RWPE2 (cell line): ENCODE results near the gene KIF19.

Experiments used
- ATAC-seq: fragments of 200-7000 bp; cut with Tn5 transposase; 3 replicates; pipeline ENCODE4 v1.9.1; 2021; ENCODE audit warnings: low read depth
- DNase-seq: peaks from one replicate; pipeline ENCODE4 v3.0.0-alpha.2; 2020; ENCODE audit warnings: low spot score
- H3K27ac ChIP-seq: fragments of 450-650 bp; 2 replicates; pipeline ENCODE4 v1.5.1; 2017; ENCODE audit warnings: mild to moderate bottlenecking; ENCODE audit not compliant: poor library complexity, severe bottlenecking
- H3K27me3 ChIP-seq: fragments of 250-450 bp; sonication (Bioruptor Pico); 2 replicates; pipeline ENCODE4 v1.5.1; 2021; ENCODE audit warnings: mild to moderate bottlenecking, moderate library complexity; ENCODE audit not compliant: insufficient read depth, poor library complexity, severe bottlenecking
- H3K36me3 ChIP-seq: fragments of 250-450 bp; sonication (Bioruptor Pico); 2 replicates; pipeline ENCODE4 v1.5.1; 2020; ENCODE audit warnings: low read depth, mild to moderate bottlenecking, moderate library complexity
- H3K4me1 ChIP-seq: fragments of 250-450 bp; sonication (Bioruptor Pico); 2 replicates; pipeline ENCODE4 v1.5.1; 2021; ENCODE audit warnings: mild to moderate bottlenecking, moderate library complexity; ENCODE audit not compliant: insufficient read depth, poor library complexity, severe bottlenecking
- H3K4me3 ChIP-seq: fragments of 250-450 bp; sonication (Bioruptor Pico); 2 replicates; pipeline ENCODE4 v1.5.1; 2021; ENCODE audit warnings: mild to moderate bottlenecking, moderate library complexity; ENCODE audit not compliant: severe bottlenecking
- H3K9me3 ChIP-seq: fragments of 250-450 bp; sonication (Bioruptor Pico); 2 replicates; pipeline ENCODE4 v1.5.1; 2021; ENCODE audit warnings: mild to moderate bottlenecking, moderate library complexity; ENCODE audit not compliant: severe bottlenecking
- CTCF ChIP-seq: fragments of 450-650 bp; IDR thresholded peaks from one replicate; pipeline ENCODE4 v1.5.1; 2017; ENCODE audit warnings: mild to moderate bottlenecking, moderate library complexity; ENCODE audit not compliant: poor library complexity, severe bottlenecking

Gene KIF19

GRCh38 chr17:74351552-74352210 is 25.7 kb downstream of the KIF19 start:
- peaks cover 82% of the 10 kb centered on the region for H3K27me3 ChIP-seq
- DNase-seq (no peak), ATAC-seq (no peak; the same call in 2 of the 3 replicates)
- no peak overlapping the region for H3K4me3 ChIP-seq
- no peak for TF ChIP-seq CTCF
- no peak overlapping the region for H3K27ac ChIP-seq
- no peaks in the 10 kb centered on the region for H3K4me1 ChIP-seq
- H3K9me3 ChIP-seq = no peaks in the 10 kb centered on the region
- H3K36me3 ChIP-seq = no peaks in the 10 kb centered on the region

- H3K4me1 ChIP-seq = no peaks in the 10 kb centered on the region
- DNase-seq (no peak), ATAC-seq (no peak)
- no peaks in the 10 kb centered on the region for H3K36me3 ChIP-seq
- peaks cover 96% of the 10 kb centered on the region for H3K27me3 ChIP-seq
- no peak overlapping the region for H3K4me3 ChIP-seq
- no peak overlapping the region for H3K27ac ChIP-seq
- no peak for TF ChIP-seq CTCF
- no peaks in the 10 kb centered on the region for H3K9me3 ChIP-seq
These were observed 27.5 kb downstream of the KIF19 start for GRCh38 chr17:74353446-74354060.

- Histone ChIP-seq H3K36me3 (no peaks in the 10 kb centered on the region), H3K4me1 (no peaks in the 10 kb centered on the region), H3K27ac (no peak overlapping the region), H3K27me3 (peaks cover 96% of the 10 kb centered on the region), H3K4me3 (no peak overlapping the region), H3K9me3 (no peaks in the 10 kb centered on the region)
- ATAC-seq (no peak), DNase-seq (no peak)
- peak; percentile 30 for TF ChIP-seq CTCF
These were observed 28.1 kb downstream of the KIF19 start for GRCh38 chr17:74354123-74354522.

GRCh38 chr17:74354561-74354960 is 28.5 kb downstream of the KIF19 start:
- peaks cover 96% of the 10 kb centered on the region for H3K27me3 ChIP-seq
- H3K4me3 ChIP-seq = no peak overlapping the region
- no peak overlapping the region for H3K27ac ChIP-seq
- no peak for DNase-seq
- TF ChIP-seq CTCF = no peak
- H3K9me3 ChIP-seq = no peaks in the 10 kb centered on the region
- no peak for ATAC-seq
- H3K36me3 ChIP-seq = no peaks in the 10 kb centered on the region
- H3K4me1 ChIP-seq = no peaks in the 10 kb centered on the region

- no peak for ATAC-seq
- peak; percentile 59 for DNase-seq
- TF ChIP-seq CTCF = no peak
- Histone ChIP-seq H3K4me1 (no peaks in the 10 kb centered on the region), H3K27ac (no peak overlapping the region), H3K36me3 (no peaks in the 10 kb centered on the region), H3K9me3 (no peaks in the 10 kb centered on the region), H3K4me3 (no peak overlapping the region), H3K27me3 (peaks cover 95% of the 10 kb centered on the region)
These were observed 29.0 kb downstream of the KIF19 start for GRCh38 chr17:74355065-74355464.
